ENCODE measurements around the gene BUB1B.

Gene BUB1B

GRCh38 chr15:40182358-40183029 lies 21.6 kb downstream of the BUB1B start:
- no peak for DNase-seq (ENCODE audit: low spot score)

DNA sequence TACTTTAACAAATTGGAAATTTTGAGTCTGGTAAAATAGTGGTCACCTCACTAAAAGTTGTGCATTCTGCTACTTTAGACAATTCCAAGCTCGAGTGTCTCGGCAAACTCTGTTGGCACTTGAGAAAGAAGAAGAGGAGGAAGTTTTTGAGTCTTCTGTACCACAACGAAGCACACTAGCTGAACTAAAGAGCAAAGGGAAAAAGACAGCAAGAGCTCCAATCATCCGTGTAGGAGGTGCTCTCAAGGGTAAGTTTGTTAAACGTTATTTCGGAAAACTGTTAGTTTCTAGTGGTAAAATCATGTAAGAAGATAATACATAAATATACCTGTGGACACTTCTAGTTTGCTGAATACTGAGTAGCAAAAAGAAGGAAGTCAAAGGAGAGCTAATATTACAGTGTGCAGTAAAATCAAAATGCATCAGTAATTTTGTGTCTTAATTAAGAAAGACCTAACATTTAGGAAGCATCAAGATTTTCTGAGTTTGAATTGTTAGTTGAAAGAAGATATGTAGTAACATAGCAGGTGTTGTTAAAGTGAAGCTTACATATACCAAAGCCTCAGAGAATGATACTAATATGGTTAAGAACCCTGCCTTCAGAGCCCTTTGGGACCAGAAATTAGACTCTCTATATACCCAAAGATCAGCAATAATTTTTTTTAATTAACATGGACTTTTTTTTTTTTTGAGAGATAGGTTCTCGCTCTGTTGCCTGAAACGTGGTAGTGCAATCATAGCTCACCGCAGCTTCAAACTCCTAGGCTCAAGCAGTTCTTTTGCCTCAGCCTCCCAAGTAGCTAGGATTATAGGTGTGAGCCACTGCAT lies 23.0 kb downstream of the BUB1B start:
- DNase-seq (ENCODE audit: low spot score): no peak

GRCh38 chr15:40190591-40190990 lies 29.7 kb downstream of the BUB1B start:
- no peak for DNase-seq (ENCODE audit: low spot score)

DNA sequence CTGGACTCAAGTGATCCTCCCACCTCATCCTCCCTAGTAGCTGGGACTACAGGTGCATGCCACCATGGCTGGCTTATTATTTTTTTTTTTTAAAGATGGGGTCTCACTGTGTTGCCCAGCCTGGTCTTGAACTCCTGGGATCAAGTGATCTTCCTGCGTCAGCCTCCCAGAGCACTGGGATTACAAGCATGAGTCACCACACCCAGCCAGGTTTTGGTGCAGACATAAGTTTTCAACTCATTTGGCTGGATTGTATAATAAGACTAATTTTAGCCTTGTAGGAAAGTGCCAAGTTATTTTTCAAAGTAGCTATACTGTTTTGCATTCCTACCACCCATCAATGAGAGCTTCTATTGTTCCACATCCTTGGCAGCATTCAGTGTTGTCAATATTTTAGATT lies 32.1 kb downstream of the BUB1B start:
- DNase-seq (ENCODE audit: low spot score): no peak

DNA sequence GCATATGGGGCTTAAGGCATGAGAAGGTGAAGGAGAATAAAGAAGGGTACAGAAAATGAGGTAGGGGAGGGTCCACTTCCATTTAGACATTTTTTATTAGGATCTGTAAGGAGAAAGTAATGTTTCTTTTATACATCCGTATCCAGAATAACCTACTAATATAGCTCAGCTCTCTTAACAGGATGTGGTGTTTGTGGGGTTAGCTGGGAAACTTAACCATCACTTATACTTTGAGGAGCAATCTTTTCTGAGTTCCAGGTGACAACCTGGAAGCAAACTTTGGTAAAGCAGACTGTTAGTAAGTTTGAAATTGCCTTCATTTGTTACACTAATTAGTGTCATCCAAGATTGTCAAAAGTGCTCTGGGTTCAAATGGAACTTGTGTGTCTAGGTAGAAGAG lies 36.6 kb downstream of the BUB1B start:
- no peak for DNase-seq (ENCODE audit: low spot score)

DNA sequence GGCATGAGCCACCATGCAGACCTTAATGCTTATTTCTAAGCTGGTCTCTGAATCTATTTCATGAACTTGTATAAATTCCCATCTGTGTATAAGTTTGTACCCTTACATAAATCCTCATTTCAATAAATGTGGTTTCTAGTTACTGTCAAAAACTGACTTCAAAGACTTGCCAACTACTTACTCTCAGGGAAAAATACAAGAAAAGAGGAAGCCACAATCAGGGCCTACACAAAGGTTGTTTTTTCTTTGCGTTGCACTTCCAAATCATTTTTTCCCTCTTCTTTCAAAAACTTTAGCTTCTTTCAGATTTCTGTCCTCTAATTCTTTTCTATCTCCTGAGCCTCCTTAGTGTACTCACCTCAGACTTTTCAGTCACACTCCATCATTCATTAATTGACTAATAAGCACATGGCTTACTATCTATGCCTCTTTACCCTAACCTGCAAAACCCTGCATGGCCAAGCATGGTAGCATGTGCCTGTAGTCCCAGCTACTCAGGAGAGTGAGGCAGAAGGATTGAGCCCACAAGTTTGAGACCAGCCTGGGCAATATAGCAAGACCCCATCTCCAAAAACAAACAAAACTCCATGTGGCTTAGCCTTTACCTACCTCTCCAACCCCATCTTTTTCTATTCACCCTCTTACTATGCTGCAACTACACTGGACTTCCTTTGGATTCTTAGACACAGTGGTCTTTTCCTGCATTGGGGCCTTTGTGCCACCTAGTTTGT lies 37.7 kb downstream of the BUB1B start:
- DNase-seq (ENCODE audit: low spot score): no peak

- no peak for DNase-seq (ENCODE audit: low spot score)
Observed at GRCh38 chr15:40204100-40204499, 43.2 kb downstream of the BUB1B start.

- peak; percentile 75 for DNase-seq (ENCODE audit: low spot score)
Observed at GRCh38 chr15:40217166-40217824, 56.4 kb downstream of the BUB1B start.

DNA sequence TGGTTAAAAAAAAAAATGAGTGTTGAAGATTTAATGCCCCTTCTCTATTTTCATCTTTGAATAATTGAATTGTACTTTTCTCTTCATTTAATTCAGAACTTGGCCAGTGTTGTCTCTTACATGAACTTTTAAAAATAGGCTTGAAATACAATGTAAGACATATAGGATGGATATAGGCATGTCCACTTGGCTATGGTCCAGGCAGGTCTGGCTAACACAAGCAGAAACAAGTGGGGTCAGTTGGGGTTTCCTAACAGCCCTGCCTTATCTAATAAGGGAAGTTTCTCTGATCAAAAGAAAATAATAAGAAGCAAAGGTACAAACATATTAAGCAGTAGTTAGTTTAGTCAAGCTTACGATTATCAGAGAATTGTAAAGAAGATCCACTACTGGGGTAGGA lies 58.9 kb downstream of the BUB1B start:
- no peak for DNase-seq (ENCODE audit: low spot score)

DNA sequence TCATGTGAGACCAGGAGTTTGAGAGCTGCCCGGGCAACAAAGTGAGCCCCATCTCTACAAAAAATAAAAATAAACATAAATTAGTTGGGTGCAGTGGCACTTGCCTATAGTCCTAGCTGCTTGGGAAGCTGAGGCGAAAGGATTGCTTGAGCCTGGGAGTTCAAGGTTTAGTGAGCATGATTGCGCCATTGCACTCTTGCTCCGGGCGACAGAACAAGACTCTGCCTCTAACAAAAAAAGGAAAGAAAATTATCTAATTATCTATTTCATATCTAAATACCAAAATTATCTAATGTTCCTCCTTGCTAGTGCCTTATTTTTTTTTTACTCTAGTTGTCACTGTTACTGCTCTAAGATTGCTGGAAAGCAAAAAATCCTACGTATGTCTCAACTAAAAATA lies 61.3 kb downstream of the BUB1B start:
- no peak for DNase-seq (ENCODE audit: low spot score)

GRCh38 chr15:40226736-40227135 lies 65.9 kb downstream of the BUB1B start:
- no peak for DNase-seq (ENCODE audit: low spot score)

DNA sequence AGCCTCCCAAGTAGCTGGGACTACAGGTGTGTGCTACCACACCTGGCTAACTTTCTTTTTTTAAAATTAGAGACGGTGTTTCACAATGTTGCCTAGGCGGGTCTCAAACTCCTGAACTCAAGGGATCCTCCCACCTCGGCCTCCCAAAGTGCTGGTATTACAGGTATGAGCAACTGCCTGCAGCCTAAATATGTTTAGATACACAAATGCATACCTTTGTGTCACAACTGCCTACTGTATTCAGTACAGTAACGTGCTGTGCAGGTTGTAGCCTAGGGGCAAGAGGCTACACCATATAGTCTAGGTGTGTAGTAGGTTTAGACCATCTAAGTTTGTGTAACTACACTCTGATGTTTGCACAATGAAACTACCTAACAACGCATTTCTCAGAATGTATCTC lies 68.4 kb downstream of the BUB1B start:
- DNase-seq (ENCODE audit: low spot score): no peak

GRCh38 chr15:40229956-40230355 lies 69.1 kb downstream of the BUB1B start:
- DNase-seq (ENCODE audit: low spot score): no peak

DNA sequence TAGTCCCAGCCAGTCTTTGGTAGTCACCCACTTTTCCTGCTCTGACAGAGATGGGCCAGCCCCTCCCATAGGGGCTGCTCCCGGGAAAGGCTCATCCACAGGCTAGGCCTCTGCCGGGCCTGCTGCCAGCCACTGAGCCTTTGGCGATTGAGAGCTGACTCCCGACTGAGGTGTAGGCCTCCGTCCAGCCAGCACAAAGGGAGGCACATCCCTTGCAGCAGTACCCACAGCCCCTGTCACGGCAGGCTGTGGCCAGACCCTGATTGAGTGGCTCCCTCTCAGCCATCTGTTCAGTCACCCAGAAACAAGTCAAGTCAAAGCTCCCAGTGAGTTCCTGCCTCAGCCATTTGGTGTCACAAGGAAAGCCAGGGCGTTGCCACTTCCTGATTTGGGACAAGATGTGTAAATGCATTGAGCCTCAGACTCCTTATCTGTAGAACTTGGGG lies 71.8 kb downstream of the BUB1B start:
- DNase-seq (ENCODE audit: low spot score): no peak

DNA sequence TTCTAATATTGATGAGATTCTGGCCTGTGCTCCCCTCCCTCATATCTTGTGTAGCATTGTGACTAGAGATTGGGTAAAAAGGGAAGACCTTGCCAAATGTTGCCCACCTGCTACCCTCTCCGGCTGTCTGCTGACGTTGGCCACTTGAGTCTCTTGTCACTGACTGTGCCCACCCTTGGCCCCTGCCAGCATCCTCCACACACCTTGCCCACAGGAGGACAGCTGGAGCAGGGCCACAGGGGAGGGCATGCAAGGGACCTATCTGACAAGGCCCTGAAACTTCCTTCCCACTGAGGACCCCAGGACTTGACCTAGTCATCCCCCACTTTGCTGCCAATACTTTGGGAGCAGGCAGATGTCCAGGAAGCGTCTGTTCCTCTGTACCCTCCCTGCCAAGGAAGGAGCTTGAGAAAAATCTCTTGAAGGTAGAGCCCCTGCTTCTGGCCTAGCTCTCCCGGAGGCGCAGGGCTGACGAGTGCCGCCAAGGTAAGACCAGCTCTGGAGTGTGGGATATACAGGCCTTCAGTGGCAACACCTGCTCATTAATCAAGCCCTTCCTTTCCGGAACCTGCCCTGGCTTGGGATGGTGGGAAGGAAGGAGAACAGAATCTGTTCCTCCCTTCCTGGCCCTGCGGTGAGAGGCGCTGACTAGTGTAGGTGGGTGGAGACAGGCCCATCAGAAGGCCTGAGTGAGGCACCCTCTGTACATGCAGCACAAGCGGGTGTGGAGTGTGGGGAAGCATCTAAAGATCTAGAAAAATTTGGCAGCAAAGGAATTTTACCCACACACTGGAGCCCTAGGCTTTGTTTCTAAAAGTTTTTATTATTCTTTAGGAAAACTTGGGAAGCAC lies 73.1 kb downstream of the BUB1B start:
- DNase-seq (ENCODE audit: low spot score): no peak

- DNase-seq (ENCODE audit: low spot score): no peak
Observed at GRCh38 chr15:40234783-40235182, 73.9 kb downstream of the BUB1B start.

GRCh38 chr15:40235201-40235885 lies 74.5 kb downstream of the BUB1B start:
- DNase-seq (ENCODE audit: low spot score): peak; percentile 50

- DNase-seq (ENCODE audit: low spot score): peak; percentile 95
Observed at GRCh38 chr15:40238532-40239403, 77.9 kb downstream of the BUB1B start, which contains the start of gene PAK6. Gene PAK6 (plus strand): TSS chr15:40239063. CDS start chr15:40264786, 25,723 bp downstream.

DNA sequence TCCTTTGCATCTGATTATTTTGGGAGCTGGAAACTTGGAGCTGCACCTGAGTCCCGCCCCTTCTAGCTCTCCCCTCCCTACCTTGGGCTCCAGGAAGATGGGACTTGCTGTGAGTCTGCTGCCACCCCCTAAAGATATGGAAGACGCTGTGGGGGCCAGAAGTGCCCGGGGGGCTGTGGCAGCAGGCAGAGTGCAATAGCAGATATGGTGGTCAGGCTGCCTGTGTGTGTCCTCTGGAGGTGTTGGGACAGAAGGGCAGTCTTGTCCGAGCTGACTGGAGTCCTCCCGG lies 78.5 kb downstream of the BUB1B start:
- DNase-seq (ENCODE audit: low spot score): no peak

All from iPS-NIHi11 (cell line).